Activated T-cell treated with anti-CD3 and anti-CD28 coated beads for 24 hours (primary cell): ENCODE data around the gene SLC25A1.
"Not testable (repeated sequence)": the region's sequence is repeated elsewhere in the genome, so short reads cannot be mapped to it uniquely, and the experiment has no call there.

ENCODE experiments used
- DNase-seq: peaks from one replicate; pipeline ENCODE4 v3.0.0-alpha.2; 2020; ENCODE audit warnings: low read depth

The SLC25A1 gene

DNA sequence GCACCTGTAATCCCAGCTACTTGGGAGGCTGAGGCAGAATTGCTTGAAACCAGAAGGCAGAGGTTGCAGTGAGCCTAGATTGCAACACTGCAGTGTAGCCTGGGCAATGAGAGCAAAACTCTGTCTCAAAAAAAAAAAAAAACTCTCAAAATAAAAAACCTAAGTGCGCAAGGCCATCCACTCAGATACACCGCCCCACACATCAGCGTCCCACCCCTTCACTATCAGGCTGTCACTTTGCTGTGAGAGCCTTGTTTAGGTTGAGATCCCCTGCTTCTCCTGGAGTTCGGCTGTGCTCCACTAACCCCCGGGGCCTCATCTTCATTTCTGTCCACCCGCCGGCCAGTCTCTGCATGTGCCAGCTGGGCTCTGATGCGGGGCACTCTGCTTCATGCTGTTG is 12.1 kb downstream of the SLC25A1 start:
- no peak for DNase-seq

DNA sequence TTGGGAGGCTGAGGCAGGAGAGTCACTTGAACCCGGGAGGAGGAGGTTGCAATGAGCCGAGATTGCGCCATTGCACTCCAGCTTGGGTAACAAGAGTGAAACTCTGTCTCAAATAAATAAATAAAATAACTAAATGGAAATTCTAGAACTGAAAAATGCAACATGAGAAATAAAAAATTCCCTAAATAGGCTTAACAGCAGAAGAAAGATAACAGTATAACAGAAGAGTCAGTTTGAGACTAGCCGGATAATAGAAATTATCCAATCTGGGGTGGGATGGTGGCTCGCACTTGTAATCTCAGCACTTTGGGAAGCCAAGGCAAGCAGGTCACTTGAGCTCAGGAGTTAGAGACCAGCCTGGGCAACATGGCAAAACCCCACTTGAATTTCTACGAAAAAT is 14.1 kb downstream of the SLC25A1 start:
- DNase-seq = no peak

DNA sequence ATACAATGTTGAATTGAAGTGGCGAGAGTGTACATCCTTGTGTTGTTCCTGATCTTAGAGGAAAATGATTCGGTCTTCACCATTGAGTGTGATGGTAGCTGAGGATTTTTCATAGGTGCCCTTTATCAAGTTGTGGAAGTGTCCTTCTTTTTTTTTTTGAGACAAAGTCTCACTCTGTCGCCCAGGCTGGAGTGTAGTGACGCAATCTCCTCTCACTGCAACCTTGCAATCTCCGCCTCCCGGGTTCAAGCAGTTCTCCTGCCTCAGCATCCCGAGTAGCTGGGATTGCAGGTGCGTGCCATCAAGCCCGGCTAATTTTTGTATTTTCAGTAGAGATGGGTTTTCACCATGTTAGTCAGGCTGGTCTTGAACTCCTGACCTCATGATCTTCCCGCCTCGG is 19.9 kb downstream of the SLC25A1 start:
- not testable (repeated sequence) for DNase-seq

DNA sequence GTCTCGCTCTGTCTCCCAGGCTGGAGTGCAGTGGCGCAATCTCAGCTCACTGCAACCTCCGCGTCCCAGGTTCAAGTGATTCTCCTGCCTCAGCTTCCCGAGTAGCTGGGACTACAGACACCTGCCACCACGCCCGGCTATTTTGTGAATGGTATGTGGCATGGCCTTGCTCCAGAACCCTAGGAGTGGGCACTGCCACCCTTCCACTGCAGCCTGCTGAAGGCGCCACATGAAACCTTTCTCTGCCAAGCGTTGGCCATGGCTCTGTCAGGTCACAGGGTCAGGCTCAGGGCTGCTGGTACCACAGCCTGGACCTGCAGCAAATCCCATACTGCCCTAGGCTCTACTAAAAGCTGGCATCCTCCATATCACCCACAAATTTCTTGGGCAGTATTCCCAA is 22.4 kb downstream of the SLC25A1 start:
- not testable (repeated sequence) for DNase-seq

DNA sequence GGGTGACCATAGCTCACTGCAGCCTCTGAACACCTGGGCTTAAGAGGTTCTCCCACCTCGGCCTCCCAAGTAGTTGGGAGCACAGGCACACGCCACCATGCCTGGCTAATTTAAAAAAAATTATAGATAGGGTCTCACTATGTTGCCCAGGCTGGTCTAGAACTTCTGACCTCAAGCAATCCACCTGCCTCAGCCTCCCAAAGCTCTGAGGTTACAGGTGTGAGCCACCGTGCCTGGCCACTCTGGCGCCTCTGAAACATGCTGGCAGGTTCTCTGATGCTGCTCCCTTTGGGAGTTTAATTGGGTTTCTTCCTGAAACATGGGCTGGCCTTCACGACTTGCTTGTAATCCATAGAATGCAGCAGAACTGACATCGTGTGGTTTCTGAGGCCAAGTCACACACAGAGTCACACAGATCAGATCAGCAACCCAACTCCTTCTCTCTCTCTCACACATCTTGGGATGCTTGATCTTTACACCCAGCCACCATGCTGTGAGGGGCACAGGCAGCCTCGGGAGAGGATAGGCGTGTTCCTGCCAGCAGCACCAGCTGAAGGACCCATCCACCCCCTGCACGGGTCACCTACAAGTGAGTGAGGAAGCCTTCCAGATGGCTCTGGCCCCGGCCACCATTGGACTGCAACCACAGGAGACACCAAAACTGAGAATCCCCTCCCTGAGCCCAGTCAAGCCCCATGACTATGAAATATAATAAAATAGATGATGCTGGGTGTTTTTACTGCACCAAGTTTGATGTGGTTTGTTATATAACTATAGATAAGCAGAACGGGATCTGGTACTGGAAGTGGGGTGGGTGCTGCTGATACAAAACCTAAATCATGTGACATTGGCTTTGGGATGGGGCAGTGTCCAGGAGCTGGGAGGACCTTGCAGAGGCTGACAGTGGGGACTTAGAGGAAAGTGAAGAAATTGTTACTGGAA is 25.3 kb downstream of the SLC25A1 start:
- DNase-seq = no peak

DNA sequence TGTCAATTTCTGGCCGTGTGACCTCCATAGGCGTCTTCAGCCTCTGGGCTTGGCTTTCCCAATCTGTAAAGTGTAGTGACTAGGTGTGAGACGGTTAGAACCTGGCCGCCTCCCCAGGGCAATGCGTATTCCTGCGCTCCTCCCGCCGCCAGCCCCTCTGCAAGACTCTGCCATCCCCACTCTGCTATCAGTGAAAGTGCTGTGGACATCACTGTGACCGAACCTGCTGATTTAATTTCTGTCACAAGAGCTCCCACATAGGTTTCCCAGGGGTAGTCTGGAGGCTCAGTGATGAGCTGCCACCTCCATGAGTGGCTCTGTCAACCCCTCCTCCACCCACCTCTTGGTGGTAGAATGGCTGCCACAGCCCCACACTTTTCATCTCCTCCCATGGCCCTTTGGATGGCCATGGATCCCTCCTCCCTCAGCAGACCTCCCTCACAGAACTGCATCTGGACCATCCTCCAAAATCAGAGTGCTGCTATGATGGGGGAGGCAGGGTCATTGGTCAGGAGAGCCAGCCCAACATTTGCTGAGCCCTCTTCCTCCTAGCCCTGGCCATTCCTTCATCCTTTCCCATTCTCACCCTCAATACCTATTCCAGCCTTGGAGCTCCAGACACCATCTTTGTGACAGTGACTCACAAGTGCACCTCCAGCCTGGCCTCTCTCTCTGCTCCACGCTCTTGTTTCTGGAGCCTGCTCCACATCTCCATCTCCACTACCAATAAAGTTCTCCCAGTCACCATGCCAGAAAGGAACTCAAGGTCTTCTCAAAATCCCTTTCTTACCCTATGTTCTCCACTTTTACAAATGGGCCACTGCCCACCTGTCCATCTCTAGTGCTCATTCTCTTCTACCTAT is 27.0 kb downstream of the SLC25A1 start:
- DNase-seq = no peak

DNA sequence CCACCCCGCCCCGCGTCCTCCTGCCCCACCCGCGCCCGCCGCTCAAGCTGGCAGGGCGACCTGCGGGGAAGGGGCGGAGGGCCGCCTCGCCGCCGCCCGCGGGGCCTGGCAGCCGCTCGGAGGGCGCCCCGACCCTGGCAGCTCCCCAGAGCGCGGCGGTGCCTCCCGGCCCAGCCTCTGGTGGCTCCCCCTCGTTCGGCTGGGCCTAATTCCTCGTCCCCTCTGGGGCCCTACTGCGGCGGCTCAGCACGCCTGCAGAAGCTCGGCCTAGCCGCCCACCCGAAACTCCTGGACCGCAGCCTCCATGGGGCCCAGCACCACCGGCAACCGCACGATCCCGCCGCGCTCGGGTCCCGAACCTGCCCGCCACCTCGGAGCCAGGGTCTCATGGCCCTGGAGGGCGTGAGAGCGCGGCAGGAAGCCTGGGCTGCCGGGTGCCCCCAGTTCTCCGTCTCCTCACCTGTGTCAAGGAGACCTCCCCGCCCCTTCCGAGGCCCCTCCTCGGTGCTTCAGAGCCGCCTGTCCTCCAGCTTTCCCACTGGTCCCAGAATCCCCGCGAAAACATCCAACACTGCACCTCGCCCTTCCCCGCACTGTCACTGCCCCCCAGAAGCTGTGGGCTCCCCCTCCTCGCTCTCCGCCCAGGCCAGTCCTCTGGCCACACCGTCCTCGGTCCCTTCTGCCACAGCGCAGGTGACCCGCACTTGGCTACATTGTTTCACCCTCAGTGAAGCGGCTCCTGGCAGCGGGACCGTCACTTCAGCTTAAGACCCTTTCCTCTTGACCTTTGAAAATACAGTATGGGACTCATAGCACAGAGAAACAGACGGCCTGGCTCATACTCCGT is 27.8 kb downstream of the SLC25A1 start:
- no peak for DNase-seq

DNA sequence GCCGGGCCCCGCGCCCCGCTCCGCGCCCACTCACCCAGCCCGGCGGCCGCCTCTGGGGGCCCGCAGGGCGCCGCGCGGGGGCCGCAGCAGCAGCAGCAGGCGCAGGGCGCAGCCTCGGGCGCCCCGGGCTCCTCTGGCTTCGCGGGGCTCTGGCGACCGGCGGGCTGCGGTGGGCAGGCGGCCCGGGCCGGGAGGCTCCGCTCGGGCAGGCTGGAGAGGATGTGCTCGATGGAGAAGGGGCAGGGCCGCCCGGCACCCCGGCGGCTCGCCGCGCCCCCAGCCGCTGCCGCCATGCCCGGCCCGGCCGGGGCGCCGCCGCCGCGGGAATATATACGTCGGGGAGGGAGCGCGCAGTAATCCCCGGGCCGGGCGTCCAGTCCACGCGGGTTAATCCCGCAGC is 28.5 kb downstream of the SLC25A1 start, which contains the start of gene GSC2:
GSC2 (minus strand) TSS at position 302 of the 400 bp plus-strand sequence; CDS start at position 293, 9 bp downstream.
- no peak for DNase-seq

DNA sequence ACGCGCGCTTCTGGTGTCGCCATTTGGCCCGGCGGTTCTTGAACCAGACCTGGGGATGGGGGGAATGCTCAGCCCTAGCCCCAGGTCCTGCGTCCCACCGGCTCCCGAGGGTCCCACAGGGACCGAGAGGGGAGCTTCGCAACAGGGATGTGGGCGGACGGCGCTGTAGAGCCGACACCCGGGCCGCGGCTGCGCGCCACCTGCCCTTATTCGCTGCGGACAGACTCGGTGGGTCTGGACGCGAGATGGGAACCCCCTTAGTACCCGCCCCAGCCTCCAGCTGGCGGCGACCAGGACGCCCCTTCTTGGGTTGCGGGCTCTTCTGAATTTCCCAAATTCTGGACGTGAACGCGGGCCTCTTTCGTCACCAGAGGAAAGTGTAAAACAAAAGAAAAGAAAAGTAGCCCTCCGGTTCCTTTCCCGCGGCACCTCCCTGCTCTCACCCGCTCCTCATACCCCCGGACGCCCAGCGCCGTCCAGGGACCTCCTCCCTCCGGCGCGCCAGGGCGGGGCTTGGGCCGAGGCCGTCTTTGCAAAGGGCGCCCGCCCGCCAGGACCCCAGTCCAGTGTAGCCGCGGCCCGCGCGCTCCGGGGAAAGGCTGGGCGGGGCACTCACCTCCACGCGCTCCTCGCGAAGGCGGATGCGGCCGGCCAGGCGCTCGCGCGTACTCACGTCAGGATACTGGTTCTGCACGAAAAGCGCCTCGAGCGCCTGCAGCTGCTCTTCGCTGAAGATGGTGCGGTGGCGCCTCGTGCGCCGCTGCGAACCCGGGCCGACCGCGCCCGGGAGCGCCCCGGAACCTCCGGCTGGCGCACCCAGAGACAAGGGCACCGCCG is 29.3 kb downstream of the SLC25A1 start:
- DNase-seq = no peak

DNA sequence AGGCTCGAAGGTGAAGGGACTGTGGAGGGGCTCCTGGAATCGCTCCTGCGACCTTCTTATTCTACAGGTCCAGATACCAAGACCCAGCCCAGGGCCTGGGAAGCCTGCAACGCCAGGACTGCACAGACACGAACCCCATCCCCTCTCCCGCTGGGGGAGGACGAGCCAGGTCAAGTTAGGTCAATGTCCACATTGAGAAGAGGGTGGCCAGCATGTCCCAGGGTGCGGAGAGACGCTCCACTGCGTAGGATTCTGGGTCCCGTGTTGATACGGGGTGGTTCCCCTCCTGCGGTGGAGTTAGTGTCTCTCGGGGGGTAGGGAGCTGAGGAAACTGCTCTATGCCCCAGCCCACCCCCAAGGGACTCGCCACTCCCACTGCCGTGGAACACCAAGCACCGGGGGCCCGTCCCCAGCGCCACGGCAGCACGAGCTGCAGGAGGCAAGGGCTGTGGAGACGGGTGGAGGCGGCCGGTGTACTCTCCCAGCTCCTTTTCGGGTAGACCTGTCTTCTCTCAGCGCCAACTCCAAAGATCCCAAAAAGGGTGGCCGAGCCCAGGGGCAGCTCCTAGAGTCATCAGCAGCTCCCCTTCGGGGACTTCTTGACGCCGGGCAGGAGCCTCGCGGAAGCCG is 30.0 kb downstream of the SLC25A1 start:
- no peak for DNase-seq

DNA sequence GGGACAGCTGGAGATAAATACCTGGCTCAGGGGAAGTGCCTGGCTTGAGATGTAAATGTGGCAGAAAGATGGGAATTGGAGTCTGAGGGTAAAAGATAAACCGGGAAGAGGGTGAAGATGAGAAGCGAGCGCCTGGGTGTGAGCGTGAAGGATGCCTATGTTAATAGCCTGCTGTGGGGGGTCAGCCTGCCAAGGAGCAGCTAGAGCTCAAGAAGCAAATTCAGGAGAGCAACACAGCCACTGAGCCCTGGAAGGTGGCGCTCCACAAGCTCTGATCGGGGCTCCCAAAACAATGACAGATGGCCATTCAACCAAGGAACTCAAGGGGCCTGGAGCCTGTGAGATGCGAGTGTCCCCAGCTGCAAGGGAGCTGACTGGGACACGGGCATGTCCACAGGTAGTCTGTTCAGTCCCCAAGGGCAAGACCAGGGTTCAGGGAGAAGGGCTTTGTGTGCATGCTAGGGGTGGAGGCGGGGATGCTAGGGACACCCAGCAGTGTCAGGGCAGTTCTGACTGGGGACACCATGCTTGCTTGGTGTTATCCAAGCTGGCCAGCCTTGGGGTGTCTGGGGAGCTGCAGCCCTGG is 31.2 kb downstream of the SLC25A1 start:
- no peak for DNase-seq

DNA sequence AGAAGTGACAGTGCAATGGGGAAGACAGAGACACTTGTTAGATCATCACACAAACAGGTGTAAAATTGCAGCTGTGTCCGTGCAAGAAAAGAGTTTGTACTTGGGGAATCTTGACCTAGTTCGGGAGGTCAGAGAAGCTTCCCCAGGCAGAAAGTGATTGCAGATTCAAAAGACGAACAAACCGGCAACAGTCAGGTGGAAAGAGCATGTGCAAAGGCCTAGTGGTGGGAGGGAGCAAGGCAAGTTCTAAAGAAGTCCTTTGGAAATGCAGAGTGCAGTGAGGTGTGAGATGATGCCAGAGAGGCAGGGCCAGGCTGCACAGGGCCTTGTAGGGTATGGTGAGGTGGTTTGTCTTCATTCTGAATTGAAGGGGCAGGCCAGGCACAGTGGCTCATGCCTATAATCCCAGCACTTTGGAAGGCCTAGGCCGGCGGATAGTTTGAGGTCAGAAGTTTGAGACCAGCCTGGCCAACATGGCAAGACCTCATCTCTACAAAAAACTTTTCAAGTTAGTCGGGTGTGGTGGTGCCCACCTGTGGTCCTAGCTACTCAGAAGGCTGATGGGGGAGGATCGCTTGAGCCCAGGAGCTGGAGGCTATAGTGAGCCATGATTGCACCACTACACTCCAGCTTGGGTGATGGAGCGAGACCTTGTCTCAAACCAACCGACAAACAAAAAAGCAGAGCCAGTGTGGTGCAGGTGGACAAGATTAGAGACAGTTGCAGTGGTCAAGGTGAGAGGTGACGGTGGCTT is 32.1 kb downstream of the SLC25A1 start:
- no peak for DNase-seq

DNA sequence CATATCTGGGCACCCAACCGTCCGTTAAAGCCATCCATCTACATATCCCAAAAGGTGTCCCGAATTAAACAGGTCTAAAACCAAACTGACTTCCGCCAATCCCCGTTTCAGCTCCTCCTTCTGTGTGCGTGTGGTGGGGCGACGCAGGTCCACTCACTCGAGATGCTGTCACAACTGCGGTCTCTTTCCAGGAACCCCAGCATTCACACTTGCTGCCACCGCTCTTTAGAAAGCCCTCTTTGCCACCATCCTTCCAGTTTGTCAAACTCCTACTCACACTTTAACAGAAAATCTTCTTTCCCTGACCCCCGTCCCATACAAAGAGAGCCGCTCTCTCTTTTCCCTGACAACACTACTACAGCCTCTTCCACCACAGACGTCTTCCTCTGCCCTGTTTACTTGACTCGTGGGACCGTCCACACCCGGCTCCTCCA is 34.6 kb downstream of the SLC25A1 start:
- DNase-seq = peak; percentile 30

DNA sequence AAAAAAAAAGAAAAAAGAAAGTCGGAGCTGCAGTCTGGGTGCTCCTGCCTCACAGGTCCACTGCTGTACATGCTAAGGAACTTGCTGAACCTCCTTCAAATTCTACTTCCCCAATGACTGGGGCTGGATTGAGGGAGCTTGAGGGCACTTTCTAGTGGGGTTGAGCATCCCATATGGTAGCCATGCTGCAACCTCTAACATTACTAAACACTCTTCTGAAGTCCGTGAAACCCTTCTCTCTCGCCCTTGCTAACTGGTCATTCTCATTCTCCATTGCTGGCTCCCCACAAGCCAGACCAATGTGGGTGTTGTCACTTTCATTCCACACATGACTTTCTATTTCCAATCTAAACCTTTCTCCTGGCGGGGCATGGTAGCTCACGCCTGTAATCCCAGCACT is 35.3 kb downstream of the SLC25A1 start:
- DNase-seq = no peak

DNA sequence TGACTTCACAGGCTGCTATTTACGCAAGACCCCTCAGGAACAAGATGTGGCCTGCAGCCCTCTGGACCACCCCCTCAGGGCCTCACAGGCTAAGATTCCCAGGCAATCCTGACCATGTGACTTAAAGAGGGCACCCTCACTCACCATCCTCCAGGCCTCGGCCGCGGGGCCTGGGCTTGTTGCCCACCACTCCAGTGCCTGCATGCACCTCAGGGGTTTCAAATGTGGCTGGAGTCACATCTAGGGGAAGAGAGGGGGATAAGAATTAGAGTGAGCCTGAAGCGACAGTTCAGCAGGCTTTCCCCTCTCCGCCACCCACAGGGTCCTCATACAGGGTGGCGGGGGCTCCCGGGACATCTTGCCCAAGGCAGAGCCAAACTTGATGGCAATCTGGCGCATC is 36.1 kb downstream of the SLC25A1 start:
- DNase-seq = no peak

DNA sequence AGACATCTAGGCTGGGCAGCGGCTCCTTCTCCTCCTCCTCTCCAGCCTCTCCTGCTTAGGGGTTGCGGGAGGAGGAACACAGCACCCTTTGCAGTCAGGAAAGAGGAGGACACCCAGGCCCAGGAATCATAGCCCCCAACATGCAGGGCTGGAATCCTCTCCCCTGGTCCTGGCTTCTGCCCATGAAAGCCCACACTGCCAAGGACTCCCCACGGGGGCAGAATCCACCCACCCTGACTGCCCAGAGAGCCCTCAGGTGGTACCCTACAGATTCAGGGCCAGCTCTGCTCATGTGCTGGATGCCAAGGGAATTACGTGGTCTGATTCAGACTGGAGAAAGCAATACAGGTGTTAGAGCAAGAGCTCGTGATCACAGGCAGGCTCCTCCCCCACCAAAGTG is 38.6 kb downstream of the SLC25A1 start:
- DNase-seq = no peak

DNA sequence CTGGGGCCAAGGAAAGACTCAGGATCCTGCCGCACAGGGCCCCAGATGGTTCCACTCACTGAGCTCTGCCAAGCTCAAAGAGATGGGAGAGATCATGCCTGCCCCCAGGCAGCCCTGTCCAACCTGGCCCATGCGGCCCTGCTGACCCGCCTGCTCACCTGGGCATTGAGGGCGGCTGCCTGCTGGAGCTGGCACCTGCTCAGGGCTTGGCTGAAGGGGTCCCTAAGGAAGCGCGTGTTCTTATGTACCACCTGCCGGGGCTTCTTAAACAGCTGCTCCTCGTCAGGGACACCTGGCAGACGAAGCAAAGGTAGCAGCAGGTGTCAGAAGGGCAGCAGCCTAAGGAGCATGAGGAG is 39.6 kb downstream of the SLC25A1 start:
- DNase-seq = no peak

DNA sequence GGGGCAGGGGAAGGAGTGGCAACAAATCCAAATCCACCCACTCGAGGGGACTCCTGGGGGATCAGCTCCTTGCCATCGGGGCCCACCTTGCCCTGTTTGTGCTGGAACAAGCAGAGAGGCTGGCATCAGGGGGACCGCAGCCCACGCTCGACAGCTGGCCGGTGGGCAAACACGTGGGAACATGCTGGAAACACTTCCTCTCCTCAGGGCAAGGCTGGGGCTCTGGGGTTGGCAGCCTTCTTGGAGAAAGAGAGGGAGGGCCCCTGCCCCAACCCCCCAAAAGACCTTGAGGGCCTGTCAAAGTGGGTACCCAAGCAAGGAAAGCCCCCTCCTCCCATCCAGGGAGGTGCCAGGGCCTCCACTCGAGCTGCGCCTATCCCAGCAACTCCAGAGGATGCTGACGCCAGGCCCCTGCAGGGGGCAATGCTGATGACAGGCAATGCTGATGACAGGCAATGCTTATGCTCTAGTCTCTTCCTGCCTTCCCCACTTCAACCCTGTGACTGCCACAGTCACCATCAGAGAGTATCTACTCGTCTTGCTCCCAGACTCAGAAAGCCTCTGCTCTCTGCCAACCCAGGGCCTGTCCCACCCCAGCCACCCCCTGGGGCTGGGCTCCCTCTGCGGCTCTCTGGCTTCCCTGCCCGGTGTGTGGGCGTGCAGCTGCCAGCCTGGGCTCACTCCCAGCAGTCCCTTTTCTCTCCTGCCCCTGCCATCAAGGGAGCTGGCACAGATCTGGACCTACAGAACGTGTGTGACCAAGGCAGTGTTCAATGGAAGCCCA is 40.1 kb downstream of the SLC25A1 start:
- no peak for DNase-seq
